ENCODE data around the gene CHRNG.

The CHRNG gene

GRCh38 chr2:232577841-232578240, 38.3 kb downstream of the CHRNG start:
- Histone ChIP-seq H2AFZ (ENCODE audit: low read depth, low read length, severe bottlenecking) (no peak overlapping the region), H3K36me3 (ENCODE audit: low read length) (no peaks in the 10 kb centered on the region), H3K4me2 (ENCODE audit: low read depth, low read length, poor library complexity, severe bottlenecking) (no peak overlapping the region), H3K79me2 (ENCODE audit: insufficient read depth, low read length) (no peaks in the 10 kb centered on the region), H3K27me3 (ENCODE audit: low read length) (no peaks in the 10 kb centered on the region), H4K20me1 (ENCODE audit: low read depth, low read length) (no peaks in the 10 kb centered on the region), H3K9ac (ENCODE audit: low read length) (no peak overlapping the region), H3K9me2 (replicated peaks; ENCODE audit: insufficient read depth, low read length) (no peaks in the 10 kb centered on the region), H3F3A (ENCODE audit: insufficient read depth) (no peaks in the 10 kb centered on the region), H3K4me3 (ENCODE audit: insufficient read depth, low read length, poor library complexity, severe bottlenecking) (no peak overlapping the region), H3K27ac (ENCODE audit: low read depth, low read length) (no peak overlapping the region), H3K9me3 (ENCODE audit: insufficient read depth, low read length) (no peaks in the 10 kb centered on the region)
- no peak for TF ChIP-seq EZH2phosphoT487 (conservative IDR thresholded peaks at IDR 0.05; ENCODE audit: low read length)
- TF ChIP-seq, protein P1, sequence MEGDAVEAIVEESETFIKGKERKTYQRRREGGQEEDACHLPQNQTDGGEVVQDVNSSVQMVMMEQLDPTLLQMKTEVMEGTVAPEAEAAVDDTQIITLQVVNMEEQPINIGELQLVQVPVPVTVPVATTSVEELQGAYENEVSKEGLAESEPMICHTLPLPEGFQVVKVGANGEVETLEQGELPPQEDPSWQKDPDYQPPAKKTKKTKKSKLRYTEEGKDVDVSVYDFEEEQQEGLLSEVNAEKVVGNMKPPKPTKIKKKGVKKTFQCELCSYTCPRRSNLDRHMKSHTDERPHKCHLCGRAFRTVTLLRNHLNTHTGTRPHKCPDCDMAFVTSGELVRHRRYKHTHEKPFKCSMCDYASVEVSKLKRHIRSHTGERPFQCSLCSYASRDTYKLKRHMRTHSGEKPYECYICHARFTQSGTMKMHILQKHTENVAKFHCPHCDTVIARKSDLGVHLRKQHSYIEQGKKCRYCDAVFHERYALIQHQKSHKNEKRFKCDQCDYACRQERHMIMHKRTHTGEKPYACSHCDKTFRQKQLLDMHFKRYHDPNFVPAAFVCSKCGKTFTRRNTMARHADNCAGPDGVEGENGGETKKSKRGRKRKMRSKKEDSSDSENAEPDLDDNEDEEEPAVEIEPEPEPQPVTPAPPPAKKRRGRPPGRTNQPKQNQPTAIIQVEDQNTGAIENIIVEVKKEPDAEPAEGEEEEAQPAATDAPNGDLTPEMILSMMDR (IDR thresholded peaks at IDR 0.05; ENCODE audit: insufficient read depth, low read length, poor library complexity, severe bottlenecking): no peak

GRCh38 chr2:232578626-232579025, 39.1 kb downstream of the CHRNG start:
- Histone ChIP-seq H3K4me3 (ENCODE audit: insufficient read depth, low read length, poor library complexity, severe bottlenecking) (no peak overlapping the region), H3K79me2 (ENCODE audit: insufficient read depth, low read length) (no peaks in the 10 kb centered on the region), H3K9me2 (replicated peaks; ENCODE audit: insufficient read depth, low read length) (no peaks in the 10 kb centered on the region), H3F3A (ENCODE audit: insufficient read depth) (no peaks in the 10 kb centered on the region), H3K36me3 (ENCODE audit: low read length) (no peaks in the 10 kb centered on the region), H3K4me2 (ENCODE audit: low read depth, low read length, poor library complexity, severe bottlenecking) (no peak overlapping the region), H3K27me3 (ENCODE audit: low read length) (no peaks in the 10 kb centered on the region), H2AFZ (ENCODE audit: low read depth, low read length, severe bottlenecking) (no peak overlapping the region), H3K27ac (ENCODE audit: low read depth, low read length) (no peak overlapping the region), H3K9ac (ENCODE audit: low read length) (no peak overlapping the region), H3K9me3 (ENCODE audit: insufficient read depth, low read length) (no peaks in the 10 kb centered on the region), H4K20me1 (ENCODE audit: low read depth, low read length) (no peaks in the 10 kb centered on the region)
- TF ChIP-seq, protein P1 (IDR thresholded peaks at IDR 0.05; ENCODE audit: insufficient read depth, low read length, poor library complexity, severe bottlenecking): no peak
- TF ChIP-seq EZH2phosphoT487 (conservative IDR thresholded peaks at IDR 0.05; ENCODE audit: low read length): no peak

DNA sequence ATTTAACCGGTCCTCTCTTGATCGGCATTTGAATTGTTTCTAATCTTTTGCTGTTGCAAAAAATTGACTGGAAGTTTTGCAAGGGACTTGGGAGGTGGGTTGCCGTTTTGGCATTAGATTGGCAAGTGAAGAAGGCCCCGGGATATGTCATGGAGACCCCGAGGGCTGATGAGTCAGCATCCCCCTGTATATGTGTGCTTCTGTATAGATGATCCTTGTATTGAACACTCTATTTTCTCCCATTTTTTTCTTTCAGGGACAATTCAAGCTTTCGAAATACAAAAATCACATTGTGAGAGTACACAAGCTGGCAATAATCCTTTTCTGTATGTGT, 41.1 kb downstream of the CHRNG start:
- Histone ChIP-seq H3K27ac (ENCODE audit: low read depth, low read length) (no peak overlapping the region), H3K9ac (ENCODE audit: low read length) (no peak overlapping the region), H4K20me1 (ENCODE audit: low read depth, low read length) (no peaks in the 10 kb centered on the region), H3K9me2 (replicated peaks; ENCODE audit: insufficient read depth, low read length) (no peaks in the 10 kb centered on the region), H3K27me3 (ENCODE audit: low read length) (no peaks in the 10 kb centered on the region), H3K79me2 (ENCODE audit: insufficient read depth, low read length) (no peaks in the 10 kb centered on the region), H3K9me3 (ENCODE audit: insufficient read depth, low read length) (no peaks in the 10 kb centered on the region), H2AFZ (ENCODE audit: low read depth, low read length, severe bottlenecking) (no peak overlapping the region), H3K4me3 (ENCODE audit: insufficient read depth, low read length, poor library complexity, severe bottlenecking) (no peak overlapping the region), H3K36me3 (ENCODE audit: low read length) (no peaks in the 10 kb centered on the region), H3K4me2 (ENCODE audit: low read depth, low read length, poor library complexity, severe bottlenecking) (no peak overlapping the region), H3F3A (ENCODE audit: insufficient read depth) (no peaks in the 10 kb centered on the region)
- no peak for TF ChIP-seq EZH2phosphoT487 (conservative IDR thresholded peaks at IDR 0.05; ENCODE audit: low read length)
- TF ChIP-seq, protein P1 (IDR thresholded peaks at IDR 0.05; ENCODE audit: insufficient read depth, low read length, poor library complexity, severe bottlenecking): no peak

DNA sequence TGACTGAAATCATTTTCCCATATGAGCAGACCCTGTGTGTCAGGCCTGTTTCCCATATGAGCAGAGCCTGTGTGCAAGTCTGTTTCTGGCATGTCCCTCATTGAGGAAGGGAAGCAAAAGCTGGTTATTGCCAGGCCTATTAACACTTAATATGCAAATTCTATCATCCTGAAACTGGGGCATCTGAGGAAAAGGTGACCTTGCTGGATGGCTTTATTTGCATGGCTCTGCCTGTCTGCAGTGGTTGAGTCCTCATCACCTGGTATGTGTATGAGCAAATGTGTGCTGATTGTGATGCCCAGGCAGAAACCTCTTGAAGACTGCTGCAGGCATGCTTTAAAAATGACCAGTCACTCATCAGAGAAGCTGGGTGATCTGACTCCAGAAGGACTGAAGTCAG, 42.2 kb downstream of the CHRNG start:
- Histone ChIP-seq H3K9me3 (ENCODE audit: insufficient read depth, low read length) (no peaks in the 10 kb centered on the region), H3K27me3 (ENCODE audit: low read length) (no peaks in the 10 kb centered on the region), H3K27ac (ENCODE audit: low read depth, low read length) (no peak overlapping the region), H2AFZ (ENCODE audit: low read depth, low read length, severe bottlenecking) (no peak overlapping the region), H4K20me1 (ENCODE audit: low read depth, low read length) (no peaks in the 10 kb centered on the region), H3F3A (ENCODE audit: insufficient read depth) (no peaks in the 10 kb centered on the region), H3K9ac (ENCODE audit: low read length) (no peak overlapping the region), H3K4me3 (ENCODE audit: insufficient read depth, low read length, poor library complexity, severe bottlenecking) (no peak overlapping the region), H3K79me2 (ENCODE audit: insufficient read depth, low read length) (no peaks in the 10 kb centered on the region), H3K36me3 (ENCODE audit: low read length) (no peaks in the 10 kb centered on the region), H3K9me2 (replicated peaks; ENCODE audit: insufficient read depth, low read length) (no peaks in the 10 kb centered on the region), H3K4me2 (ENCODE audit: low read depth, low read length, poor library complexity, severe bottlenecking) (no peak overlapping the region)
- no peak for TF ChIP-seq EZH2phosphoT487 (conservative IDR thresholded peaks at IDR 0.05; ENCODE audit: low read length)
- TF ChIP-seq, protein P1 (IDR thresholded peaks at IDR 0.05; ENCODE audit: insufficient read depth, low read length, poor library complexity, severe bottlenecking): no peak

Measured in SU-DHL-6 (cell line).